ENCODE results near the gene ZNF10. TPM values are rescaled to one million over a fixed set of nuclear protein-coding genes. Genes with fewer than 3 reads are reported as not detected.

ZNF10 gene
- total RNA-seq, 2 donors from 2014 or later: 13.9 to 14.7 TPM

- ATAC-seq (ENCODE audit: insufficient number of reproducible peaks, low FRiP score, low read depth) (no peak), DNase-seq (ENCODE audit: low spot score) (no peak)
- H3K36me3 ChIP-seq: peaks cover 87% of the 10 kb centered on the region
- H3K4me3 ChIP-seq: no peak overlapping the region
- no peak overlapping the region for H3K27ac ChIP-seq
- peaks cover 89% of the 10 kb centered on the region for H3K9me3 ChIP-seq
- TF ChIP-seq, protein P1, sequence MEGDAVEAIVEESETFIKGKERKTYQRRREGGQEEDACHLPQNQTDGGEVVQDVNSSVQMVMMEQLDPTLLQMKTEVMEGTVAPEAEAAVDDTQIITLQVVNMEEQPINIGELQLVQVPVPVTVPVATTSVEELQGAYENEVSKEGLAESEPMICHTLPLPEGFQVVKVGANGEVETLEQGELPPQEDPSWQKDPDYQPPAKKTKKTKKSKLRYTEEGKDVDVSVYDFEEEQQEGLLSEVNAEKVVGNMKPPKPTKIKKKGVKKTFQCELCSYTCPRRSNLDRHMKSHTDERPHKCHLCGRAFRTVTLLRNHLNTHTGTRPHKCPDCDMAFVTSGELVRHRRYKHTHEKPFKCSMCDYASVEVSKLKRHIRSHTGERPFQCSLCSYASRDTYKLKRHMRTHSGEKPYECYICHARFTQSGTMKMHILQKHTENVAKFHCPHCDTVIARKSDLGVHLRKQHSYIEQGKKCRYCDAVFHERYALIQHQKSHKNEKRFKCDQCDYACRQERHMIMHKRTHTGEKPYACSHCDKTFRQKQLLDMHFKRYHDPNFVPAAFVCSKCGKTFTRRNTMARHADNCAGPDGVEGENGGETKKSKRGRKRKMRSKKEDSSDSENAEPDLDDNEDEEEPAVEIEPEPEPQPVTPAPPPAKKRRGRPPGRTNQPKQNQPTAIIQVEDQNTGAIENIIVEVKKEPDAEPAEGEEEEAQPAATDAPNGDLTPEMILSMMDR (IDR thresholded peaks at IDR 0.05): no peak
- H3K27me3 ChIP-seq (replicated peaks; ENCODE audit: insufficient read depth): no peaks in the 10 kb centered on the region
- no peaks in the 10 kb centered on the region for H3K4me1 ChIP-seq (ENCODE audit: control insufficient read depth in 1 of 2, low read depth in 2 of 2)
Observed at GRCh38 chr12:133192847-133193246, 62.4 kb downstream of the ZNF10 start.

GRCh38 chr12:133201888-133202287 lies 71.5 kb downstream of the ZNF10 start:
- DNase-seq (ENCODE audit: low spot score): no peak
- Histone ChIP-seq H3K27ac (no peak overlapping the region), H3K27me3 (replicated peaks; ENCODE audit: insufficient read depth) (no peaks in the 10 kb centered on the region), H3K9me3 (peaks cover 74% of the 10 kb centered on the region), H3K4me3 (peak overlapping the region; percentile 38), H3K4me1 (ENCODE audit: control insufficient read depth in 1 of 2, low read depth in 2 of 2) (no peaks in the 10 kb centered on the region), H3K36me3 (peaks cover 41% of the 10 kb centered on the region)
- TF ChIP-seq, protein P1 (IDR thresholded peaks at IDR 0.05): no peak
- no peak for ATAC-seq (ENCODE audit: insufficient number of reproducible peaks, low FRiP score, low read depth)

GRCh38 chr12:133202493-133203343 lies 72.3 kb downstream of the ZNF10 start:
- no peak overlapping the region for H3K27ac ChIP-seq
- peaks cover 41% of the 10 kb centered on the region for H3K36me3 ChIP-seq
- no peak for DNase-seq (ENCODE audit: low spot score)
- no peaks in the 10 kb centered on the region for H3K4me1 ChIP-seq (ENCODE audit: control insufficient read depth in 1 of 2, low read depth in 2 of 2)
- H3K27me3 ChIP-seq (replicated peaks; ENCODE audit: insufficient read depth): no peaks in the 10 kb centered on the region
- H3K9me3 ChIP-seq: peaks cover 82% of the 10 kb centered on the region
- TF ChIP-seq, protein P1 (IDR thresholded peaks at IDR 0.05): no peak
- no peak for ATAC-seq (ENCODE audit: insufficient number of reproducible peaks, low FRiP score, low read depth)
- peak overlapping the region; percentile 38 for H3K4me3 ChIP-seq

GRCh38 chr12:133203344-133204263 lies 73.2 kb downstream of the ZNF10 start:
- no peak overlapping the region for H3K27ac ChIP-seq
- TF ChIP-seq, protein P1 (IDR thresholded peaks at IDR 0.05): no peak
- DNase-seq (ENCODE audit: low spot score): no peak

DNA sequence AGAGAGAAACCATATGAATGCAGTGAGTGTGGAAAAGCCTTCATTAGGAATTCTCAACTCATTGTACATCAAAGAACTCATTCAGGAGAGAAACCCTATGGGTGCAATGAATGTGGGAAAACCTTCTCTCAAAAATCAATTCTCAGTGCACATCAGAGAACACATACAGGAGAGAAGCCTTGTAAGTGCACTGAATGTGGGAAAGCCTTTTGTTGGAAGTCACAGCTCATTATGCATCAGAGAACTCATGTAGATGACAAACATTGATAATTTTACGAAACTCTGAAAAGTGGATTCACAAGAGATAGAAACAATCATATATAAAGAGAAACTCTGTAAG lies 73.8 kb downstream of the ZNF10 start:
- Histone ChIP-seq H3K4me1 (ENCODE audit: control insufficient read depth in 1 of 2, low read depth in 2 of 2) (no peaks in the 10 kb centered on the region), H3K4me3 (peak overlapping the region; percentile 38), H3K27ac (no peak overlapping the region), H3K9me3 (peaks cover 97% of the 10 kb centered on the region), H3K27me3 (replicated peaks; ENCODE audit: insufficient read depth) (no peaks in the 10 kb centered on the region), H3K36me3 (peaks cover 41% of the 10 kb centered on the region)
- ATAC-seq (ENCODE audit: insufficient number of reproducible peaks, low FRiP score, low read depth) (no peak), DNase-seq (ENCODE audit: low spot score) (no peak)
- TF ChIP-seq, protein P1 (IDR thresholded peaks at IDR 0.05): no peak

More at GRCh38 chr12:133203344-133204263, 73.2 kb downstream of the ZNF10 start:
- Histone ChIP-seq H3K9me3 (peaks cover 91% of the 10 kb centered on the region), H3K27me3 (replicated peaks; ENCODE audit: insufficient read depth) (no peaks in the 10 kb centered on the region), H3K4me3 (peak overlapping the region; percentile 38), H3K36me3 (peaks cover 41% of the 10 kb centered on the region), H3K4me1 (ENCODE audit: control insufficient read depth in 1 of 2, low read depth in 2 of 2) (no peaks in the 10 kb centered on the region)
- no peak for ATAC-seq (ENCODE audit: insufficient number of reproducible peaks, low FRiP score, low read depth)
